Measurements from ENCODE around the gene SMARCD2. TPM values are rescaled to one million over a fixed set of nuclear protein-coding genes. Genes with fewer than 3 reads are reported as not detected.
"Not testable (repeated sequence)": the region's sequence is repeated elsewhere in the genome, so short reads cannot be mapped to it uniquely, and the experiment has no call there.

The SMARCD2 gene
- total RNA-seq, 1 donor from 2014 or later: 18.8 TPM

DNA sequence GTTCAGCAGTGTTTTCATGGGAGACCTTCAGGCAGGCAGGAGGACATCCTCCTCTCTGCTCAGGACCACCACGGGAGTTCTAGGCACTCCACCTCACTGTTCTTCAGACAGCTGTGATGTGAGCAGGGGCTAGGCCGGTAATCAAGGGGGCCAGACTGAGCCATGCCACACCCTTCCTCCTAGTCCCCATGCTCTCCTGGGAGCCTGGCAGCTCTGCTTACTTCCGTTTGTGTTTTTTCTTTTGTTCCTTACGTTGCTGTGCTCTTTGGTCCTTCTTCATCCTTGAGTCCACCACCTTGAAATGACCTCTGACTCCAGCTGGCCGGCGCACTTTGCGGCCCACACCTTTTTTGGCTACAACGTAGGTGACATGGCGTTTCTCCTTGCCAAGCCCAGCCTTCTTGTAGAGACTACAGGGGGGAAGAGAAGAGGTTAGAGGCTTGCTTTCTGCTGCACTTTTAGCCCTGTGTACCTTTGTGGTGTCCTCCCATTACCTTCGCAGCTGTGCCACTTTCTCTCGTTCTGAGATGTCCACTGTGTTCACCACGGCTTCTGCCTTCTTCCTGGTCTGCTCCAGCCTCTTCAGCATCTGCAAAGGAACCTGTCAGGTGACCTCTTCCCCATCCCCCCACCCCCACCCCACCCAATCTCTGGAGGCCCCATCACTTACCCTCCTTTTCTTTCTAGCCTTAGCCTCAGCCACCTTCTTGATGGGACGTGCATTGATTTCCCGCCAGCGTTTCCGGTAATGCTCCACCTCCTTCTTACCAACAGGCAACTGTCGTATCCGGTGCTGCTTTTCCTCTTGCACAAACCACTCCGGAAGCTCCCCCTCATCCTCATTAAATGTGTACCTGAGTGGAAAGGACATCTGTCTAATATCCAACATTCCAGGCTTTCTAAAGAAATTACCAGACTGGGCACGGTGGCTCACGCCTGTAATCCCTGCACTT, 22.6 kb downstream of the SMARCD2 start:
- intact Hi-C loops (cut with DNase I): no loop called here
- DNase-seq (ENCODE audit: low spot score): no peak

DNA sequence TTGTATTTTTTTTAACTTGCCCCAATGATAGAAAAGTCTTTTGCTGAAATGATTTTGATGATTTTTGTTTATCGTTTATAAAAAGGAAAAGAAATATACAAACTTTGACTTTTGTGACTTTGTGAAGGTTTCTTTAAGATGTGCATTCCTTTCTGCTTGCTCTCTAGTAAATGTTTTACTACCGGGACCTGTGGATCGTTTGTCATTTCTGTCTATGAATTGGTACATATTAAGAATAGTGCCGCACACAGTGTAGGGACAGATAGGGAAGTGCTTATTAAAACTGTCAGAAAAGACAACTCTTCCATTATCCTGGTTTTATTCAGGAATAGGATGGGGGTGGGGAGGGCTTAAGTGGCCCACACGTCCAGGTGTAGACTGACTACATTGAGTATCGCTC, 23.4 kb downstream of the SMARCD2 start:
- intact Hi-C loops (cut with DNase I): no loop called here
- no peak for DNase-seq (ENCODE audit: low spot score)

DNA sequence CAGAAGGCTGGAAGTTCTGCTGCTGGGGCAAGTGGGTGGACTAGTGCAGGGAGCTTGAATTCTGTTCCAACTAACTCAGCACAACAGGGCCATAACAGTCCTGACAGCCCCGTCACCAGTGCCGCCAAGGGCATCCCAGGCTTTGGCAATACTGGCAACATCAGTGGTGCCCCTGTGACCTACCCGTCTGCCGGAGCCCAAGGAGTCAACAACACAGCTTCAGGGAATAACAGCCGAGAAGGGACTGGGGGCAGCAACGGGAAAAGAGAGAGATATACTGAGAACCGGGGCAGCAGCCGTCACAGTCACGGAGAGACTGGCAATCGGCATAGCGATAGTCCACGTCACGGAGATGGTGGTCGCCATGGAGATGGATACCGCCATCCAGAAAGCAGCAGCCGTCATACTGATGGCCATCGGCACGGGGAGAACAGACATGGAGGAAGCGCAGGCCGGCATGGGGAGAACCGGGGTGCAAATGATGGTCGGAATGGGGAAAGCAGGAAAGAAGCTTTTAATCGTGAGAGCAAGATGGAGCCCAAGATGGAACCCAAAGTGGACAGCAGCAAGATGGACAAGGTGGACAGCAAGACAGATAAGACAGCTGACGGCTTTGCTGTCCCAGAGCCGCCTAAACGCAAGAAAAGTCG, 24.6 kb downstream of the SMARCD2 start:
- intact Hi-C loops (cut with DNase I): no loop called here
- DNase-seq (ENCODE audit: low spot score): no peak

DNA sequence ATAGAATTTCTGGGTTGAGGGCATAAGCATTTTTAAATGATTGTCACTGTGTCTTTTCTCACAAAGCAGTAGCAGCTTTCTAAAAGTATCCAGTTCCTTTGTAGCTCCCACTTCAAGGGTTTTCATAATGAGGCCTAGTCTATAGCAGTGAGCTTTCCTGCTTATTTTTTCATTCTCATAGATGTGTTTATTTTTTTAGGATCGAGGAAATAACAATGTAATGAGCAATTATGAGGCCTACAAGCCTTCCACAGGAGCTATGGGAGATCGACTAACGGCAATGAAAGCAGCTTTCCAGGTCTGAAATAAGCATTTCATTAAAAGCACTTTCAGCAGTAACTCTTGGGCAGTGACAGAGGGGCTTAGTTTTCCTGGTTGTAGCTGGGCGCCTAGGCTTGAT, 25.8 kb downstream of the SMARCD2 start:
- intact Hi-C loops (cut with DNase I): no loop called here
- DNase-seq (ENCODE audit: low spot score): no peak

DNA sequence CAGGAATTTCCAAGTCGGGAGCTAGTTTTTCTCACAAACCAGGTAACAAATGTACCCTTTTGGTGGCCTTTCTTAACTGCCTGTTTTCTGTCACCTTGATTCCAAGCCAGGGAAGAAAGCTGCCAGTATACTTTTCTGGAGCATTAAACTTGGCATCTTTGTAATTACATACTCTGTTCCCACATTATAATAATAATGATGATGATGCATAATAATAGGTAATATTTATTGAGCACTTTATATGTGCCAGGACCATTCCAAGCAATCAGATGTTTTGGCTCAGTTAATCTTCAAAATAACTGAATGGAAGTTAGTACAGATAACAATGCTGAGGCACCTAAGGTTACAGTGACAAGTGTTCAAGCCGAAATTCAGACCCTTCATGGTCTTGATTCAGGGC, 26.4 kb downstream of the SMARCD2 start:
- intact Hi-C loops (cut with DNase I): no loop called here
- no peak for DNase-seq (ENCODE audit: low spot score)

DNA sequence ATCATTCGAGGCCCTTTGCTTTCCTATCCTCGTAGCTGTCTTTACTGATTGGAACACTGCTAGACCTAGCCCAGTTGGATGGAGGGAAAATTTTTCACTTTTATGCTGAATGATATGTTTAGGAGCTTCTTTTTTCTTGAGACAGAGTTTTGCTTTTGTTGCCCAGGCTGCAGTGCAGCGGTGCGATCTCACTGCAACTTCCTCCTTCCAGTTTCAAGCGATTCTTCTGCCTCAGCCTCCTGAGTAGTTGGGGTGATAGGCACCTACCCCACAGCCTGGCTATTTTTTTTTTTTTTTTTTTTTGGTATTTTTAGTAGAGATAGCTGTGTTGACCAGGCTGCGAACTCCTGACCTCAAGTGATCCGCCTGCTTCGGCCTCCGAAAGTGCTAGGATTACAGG, 32.5 kb downstream of the SMARCD2 start:
- DNase-seq (ENCODE audit: low spot score): no peak
- intact Hi-C loops (cut with DNase I): no loop called here

DNA sequence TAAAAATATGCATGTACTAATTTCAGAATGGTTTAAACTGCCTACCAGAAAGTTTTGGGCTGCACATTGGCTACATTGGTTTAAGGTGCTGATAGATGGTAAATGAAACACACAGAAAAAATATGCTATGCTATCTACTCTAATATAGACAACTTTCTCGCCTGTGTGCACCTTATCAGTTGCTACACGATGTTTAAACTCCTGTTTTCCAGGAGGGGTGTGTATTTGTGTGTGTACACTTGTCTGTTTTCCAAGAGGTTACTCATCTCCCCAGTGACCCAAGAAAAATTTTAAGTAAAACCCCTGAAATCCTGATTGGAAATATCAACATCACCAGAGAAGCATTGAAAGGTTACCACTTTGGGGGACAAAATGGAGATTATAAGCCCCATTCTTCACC, 36.9 kb downstream of the SMARCD2 start:
- DNase-seq (ENCODE audit: low spot score): no peak
- intact Hi-C loops (cut with DNase I): no loop called here

DNA sequence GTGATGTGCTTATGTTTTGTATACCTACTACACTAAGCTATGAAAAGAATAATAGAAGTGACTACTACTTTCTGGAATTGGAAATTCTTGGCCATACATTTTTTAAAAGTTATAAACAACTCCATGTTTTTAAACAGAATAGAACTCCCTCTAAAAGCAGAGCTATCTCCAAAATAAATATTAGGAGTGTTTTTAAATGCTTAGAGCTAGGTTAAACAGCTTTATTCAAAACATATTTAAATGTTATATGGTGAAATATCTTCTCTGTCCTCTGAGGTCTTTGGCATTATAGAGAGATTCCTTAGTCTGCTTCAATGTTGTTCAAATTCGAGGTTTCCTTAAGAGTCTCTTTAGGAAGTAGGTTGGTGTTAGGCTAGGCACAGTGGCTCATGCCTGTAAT, 38.2 kb downstream of the SMARCD2 start:
- intact Hi-C loops (cut with DNase I): no loop called here
- DNase-seq (ENCODE audit: low spot score): no peak

DNA sequence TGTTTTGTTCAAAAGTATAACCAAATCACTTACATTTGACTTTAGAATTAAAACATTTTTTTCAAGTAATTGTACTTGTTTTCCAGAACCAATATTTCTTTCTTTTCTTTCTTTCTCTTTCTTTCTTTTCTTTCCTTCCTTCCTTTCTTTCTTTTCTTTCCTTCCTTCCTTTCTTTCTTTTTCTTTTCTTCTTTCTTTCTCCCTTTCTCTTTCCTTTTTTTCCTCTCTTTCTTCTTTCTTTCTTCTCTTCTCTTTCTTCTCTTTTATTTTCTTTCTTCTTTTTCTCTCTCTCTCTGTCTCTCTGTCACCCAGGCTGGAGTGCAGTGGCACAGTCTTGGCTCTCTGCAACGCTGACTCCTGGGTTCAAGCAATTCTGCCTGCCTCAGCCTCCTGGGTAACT, 41.7 kb downstream of the SMARCD2 start:
- intact Hi-C loops (cut with DNase I): no loop called here
- no peak for DNase-seq (ENCODE audit: low spot score)

DNA sequence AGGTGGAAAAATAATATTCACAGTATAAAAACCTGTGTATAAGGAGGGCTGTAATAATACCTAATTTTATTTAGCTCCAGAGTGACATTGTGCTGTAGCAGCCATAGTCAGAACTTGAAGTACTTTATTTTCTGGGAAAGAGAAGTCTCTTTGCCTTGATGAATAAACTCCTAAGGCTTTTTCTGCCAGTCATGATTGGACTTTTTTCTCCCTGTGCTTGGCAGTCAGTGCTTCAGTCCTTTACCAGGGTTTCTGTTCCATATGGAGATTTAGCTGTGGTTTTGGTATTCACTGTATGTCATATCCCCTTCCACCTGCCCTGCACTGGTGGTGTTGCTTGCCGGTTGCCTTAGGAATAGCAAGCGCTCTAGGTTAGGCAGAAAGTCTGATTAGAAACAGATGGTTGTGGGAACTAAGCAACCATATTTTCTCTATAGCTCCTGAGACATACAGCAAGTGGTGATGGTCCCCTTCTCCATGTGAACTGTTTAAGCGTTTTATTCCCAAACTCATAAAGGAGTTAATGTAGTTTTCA, 43.8 kb downstream of the SMARCD2 start:
- intact Hi-C loops (cut with DNase I): no loop called here
- DNase-seq (ENCODE audit: low spot score): no peak

DNA sequence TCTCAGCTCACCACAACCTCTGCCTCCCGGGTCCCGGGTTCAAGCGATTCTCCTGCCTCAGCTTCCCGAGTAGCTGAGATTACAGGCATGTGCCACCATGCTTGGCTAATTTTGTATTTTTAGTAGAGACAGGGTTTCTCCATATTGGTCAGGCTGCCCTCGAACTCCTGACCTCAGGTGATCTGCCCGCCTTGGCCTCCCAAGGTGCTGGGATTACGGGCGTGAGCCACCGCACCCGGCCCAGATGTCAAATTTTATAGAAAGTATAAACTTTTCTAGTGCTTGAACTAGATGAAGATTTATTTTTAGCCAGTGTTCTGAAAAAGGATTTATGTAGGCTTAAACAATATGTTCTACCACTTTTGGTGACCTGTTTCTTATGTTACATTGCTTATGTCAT, 46.1 kb downstream of the SMARCD2 start:
- DNase-seq (ENCODE audit: low spot score); intact Hi-C loops (cut with DNase I): not testable (repeated sequence)

DNA sequence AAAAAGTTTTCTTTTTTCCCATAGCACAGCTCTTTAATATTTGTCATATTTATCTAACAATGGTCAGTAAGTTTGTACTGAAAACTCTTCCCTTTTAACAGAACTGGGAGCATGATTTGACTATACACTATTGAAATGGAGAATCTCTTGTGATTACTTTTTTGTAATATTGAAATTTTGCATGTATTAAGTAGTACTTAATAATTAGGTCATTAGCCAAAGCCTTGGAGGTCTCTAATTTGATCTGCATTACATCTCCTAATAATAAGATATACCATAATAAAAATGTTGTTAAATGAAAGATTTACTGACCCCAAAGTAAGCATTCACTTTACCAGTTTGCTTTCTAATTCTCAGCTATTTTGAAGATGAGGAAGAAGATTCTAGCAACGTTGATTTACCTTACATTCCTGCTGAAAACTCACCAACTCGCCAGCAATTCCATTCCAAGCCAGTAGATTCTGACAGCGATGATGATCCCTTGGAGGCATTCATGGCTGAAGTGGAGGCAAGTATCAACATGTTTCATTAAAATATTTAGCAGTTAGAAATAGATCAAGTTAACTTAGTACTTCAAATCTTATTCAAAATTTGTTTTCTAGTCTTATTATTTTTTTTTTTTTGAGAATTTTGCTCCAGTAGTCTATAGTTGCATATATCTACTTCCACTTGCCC, 50.3 kb downstream of the SMARCD2 start:
- no peak for DNase-seq (ENCODE audit: low spot score)
- intact Hi-C loops (cut with DNase I): no loop called here

DNA sequence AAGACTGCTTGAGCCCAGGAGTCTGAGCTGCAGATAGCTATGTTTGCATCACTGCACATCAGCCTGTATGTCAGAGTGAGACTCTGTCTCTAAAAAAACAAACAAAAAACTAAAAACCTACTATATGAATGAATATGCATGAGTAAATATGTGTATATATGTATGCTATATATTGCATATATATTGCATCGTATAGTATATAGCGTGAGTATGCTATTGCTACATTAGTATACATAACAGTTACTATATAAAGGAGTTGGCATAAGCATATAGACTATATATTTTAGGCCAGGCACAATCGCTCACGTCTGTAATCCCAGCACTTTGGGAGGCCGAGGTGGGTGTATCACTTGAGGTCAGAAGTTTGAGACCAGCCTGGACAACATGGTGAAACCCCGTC, 52.4 kb downstream of the SMARCD2 start:
- intact Hi-C loops (cut with DNase I): no loop called here
- no peak for DNase-seq (ENCODE audit: low spot score)

DNA sequence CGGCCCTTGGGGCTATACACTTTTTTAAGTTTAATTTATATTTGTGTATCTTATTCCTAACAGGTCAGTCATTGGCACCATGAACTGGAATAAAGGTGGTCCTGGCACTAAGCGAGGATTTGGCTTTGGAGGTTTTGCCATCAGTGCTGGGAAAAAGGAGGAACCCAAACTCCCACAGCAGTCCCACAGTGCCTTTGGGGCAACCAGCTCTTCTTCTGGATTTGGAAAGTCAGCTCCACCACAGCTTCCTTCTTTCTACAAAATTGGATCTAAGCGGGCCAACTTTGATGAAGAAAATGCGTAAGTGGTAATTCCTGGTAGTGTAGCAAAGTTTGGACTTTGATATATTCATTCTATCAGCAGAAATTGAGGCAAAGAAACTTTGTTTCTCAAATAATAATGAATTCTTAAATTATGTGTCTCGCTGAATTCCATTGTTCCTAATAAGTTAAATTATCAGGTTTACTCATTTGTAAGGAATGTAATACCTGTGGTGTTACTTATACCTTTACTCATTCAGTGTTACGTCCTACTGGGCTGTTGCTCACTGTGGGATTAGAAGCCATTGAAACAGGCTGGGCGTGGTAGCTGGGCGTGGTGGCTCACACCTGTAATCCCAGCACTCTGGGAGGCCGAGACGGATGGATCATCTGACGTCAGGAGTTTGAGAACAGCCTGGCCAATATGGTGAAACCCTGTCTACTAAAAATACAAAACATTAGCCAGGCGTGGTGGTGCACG, 55.3 kb downstream of the SMARCD2 start:
- intact Hi-C loops (cut with DNase I): no loop called here
- no peak for DNase-seq (ENCODE audit: low spot score)

DNA sequence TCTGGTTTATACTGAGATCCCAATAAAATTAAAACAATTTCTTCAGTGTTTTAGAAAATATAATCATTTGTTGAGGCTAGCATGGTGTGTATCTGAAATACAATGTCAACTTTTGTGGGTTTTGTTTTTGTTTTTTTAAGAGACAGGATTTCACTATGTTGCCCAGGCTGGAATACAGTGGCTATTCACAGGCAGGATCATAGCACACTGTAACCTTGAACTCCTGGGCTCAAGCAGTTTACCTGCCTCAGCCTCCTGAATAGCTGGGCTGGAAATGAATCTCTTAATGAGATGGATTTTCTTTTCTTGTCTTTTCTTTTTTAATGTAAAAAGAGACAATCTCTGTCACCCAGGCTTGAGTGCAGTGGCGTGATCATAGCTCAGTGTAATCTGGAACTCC, 56.4 kb downstream of the SMARCD2 start:
- intact Hi-C loops (cut with DNase I): no loop called here
- DNase-seq (ENCODE audit: low spot score): no peak

DNA sequence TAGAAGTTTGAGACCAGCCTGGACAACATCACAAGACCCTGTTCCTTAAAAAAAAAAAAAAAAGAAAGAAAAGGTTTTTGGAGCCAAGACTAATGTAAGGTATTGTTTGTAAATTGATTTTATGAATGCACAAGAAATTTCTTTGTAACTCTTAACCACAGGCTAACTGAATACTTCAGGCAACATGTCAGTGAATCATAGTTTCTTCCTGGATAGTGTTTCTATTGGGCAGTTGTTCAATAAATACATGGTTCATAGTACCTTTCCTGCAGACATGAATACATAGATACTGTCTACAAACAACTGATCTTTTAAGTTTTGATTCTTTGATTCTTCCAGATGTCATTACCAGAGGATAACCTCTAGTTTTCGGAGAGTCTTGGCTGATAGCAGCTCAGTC, 56.9 kb downstream of the SMARCD2 start:
- intact Hi-C loops (cut with DNase I): no loop called here
- DNase-seq (ENCODE audit: low spot score): no peak

DNA sequence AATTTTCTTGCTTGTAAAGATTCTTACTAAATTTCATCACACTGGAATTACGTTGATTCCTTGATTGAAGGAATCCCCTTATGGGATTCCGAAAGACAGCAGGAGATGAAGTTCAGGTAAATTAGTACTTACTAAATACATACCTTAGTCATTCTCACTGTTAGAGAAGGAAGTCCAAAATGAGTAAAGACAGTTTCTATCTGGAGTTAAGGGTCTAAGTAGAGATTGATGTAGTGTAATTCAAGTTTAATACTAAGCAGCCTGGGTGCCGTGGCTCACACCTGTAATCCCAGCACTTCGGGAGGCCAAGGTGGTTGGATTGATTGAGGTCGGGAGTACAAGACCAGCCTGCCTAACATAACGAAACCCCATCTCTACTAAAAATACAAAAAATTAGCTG, 59.0 kb downstream of the SMARCD2 start:
- intact Hi-C loops (cut with DNase I): no loop called here
- DNase-seq (ENCODE audit: low spot score): no peak
